Measurements from ENCODE around the gene IGF2. TPM values are rescaled to one million over a fixed set of nuclear protein-coding genes. Genes with fewer than 3 reads are reported as not detected.

IGF2 gene
- total and polyA plus RNA-seq, 2 donors from 2014 or later, result 10.2 to 30.5 TPM

DNA sequence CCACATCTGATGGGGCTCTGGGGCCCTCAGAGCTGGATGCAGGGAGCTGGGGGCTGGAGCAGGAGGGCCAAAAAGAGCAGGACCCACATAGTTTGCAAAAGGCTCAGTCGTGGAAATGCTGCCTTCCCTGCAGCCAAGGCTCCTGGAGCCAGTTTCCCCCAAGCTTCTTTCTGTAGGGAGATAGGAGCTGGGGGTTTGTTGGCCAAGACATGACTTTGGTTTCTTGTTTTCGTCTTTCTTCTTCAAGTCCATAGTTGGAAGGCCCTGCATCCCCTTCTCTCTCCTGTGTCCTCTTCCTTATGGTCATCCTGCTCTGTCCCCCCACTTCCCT lies 36.3 kb downstream of the IGF2 start:
- H3K9me3 ChIP-seq (ENCODE audit: control insufficient read depth in 2 of 3, insufficient read depth in 1 of 3, low read length in 3 of 3), result no peaks in the 10 kb centered on the region
- TF ChIP-seq, protein P1, sequence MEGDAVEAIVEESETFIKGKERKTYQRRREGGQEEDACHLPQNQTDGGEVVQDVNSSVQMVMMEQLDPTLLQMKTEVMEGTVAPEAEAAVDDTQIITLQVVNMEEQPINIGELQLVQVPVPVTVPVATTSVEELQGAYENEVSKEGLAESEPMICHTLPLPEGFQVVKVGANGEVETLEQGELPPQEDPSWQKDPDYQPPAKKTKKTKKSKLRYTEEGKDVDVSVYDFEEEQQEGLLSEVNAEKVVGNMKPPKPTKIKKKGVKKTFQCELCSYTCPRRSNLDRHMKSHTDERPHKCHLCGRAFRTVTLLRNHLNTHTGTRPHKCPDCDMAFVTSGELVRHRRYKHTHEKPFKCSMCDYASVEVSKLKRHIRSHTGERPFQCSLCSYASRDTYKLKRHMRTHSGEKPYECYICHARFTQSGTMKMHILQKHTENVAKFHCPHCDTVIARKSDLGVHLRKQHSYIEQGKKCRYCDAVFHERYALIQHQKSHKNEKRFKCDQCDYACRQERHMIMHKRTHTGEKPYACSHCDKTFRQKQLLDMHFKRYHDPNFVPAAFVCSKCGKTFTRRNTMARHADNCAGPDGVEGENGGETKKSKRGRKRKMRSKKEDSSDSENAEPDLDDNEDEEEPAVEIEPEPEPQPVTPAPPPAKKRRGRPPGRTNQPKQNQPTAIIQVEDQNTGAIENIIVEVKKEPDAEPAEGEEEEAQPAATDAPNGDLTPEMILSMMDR (IDR thresholded peaks at IDR 0.05; ENCODE audit: borderline replicate concordance, extremely low read depth, insufficient read depth), result no peak
- H3K4me1 ChIP-seq (ENCODE audit: control insufficient read depth in 2 of 3, insufficient read depth in 2 of 3, low read depth in 1 of 3, low read length in 3 of 3), result peaks cover 0 to 2% (median 0%) of the 10 kb centered on the region in 3 donors
- no peaks in the 10 kb centered on the region for H3K27me3 ChIP-seq (ENCODE audit: control insufficient read depth, insufficient read depth, low read length)
- FAIRE-seq, result no peak
- H3K9ac ChIP-seq (ENCODE audit: low read length in 3 of 3), result no peak overlapping the region
- H3K4me3 ChIP-seq (ENCODE audit: low read length in 3 of 3), result no peak overlapping the region
- intact Hi-C loops (cut with DNase I), result no loop called here
- H3K27ac ChIP-seq (ENCODE audit: low read depth in 2 of 2, low read length in 2 of 2), result no peak overlapping the region
- no peak for DNase-seq
- H3K36me3 ChIP-seq (ENCODE audit: control insufficient read depth in 2 of 3, insufficient read depth in 3 of 3, low read length in 3 of 3), result no peaks in the 10 kb centered on the region

DNA sequence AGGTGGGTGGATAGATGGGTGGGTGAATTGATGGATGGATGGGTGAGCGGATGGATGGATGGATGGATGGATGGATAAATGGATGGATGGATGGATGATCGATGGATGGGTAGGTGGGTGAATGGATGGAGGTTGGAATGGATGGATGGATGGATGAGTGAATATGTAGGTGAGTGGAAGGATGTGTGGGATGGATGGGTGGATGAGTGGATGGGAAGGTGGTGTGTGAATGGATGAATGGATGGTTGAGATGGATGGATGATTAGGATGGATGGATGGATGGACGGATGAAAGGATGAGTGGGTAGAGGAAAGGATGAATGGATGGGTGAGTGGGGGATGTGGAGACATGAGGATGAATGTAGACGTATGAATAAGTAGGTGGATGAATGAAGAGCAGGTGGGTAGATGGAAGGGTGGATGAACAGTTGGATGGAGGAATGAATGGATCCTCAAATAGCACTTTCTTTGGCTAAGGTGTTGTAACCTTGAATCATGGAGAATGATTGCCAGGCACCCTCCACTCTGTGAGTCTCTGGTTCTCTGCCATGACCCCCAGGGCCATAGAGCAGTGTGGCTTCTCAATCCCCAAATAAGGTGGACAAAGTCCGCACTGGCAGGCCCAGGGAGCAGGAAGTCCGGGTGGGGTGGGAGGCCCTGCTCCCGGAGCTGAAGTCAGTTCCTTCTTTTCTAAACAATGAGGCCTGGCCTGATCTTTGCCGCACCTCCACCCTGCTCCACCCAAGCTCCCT lies 36.9 kb downstream of the IGF2 start:
- TF ChIP-seq, protein P1 (IDR thresholded peaks at IDR 0.05; ENCODE audit: borderline replicate concordance, extremely low read depth, insufficient read depth), result no peak
- FAIRE-seq, result no peak
- no peak overlapping the region for H3K4me3 ChIP-seq (ENCODE audit: low read length in 3 of 3)
- intact Hi-C loops (cut with DNase I), result no loop called here
- peak in 2 of 5 donors; percentile 26 to 37 for DNase-seq
- peaks cover 0 to 3% (median 0%) of the 10 kb centered on the region in 3 donors for H3K4me1 ChIP-seq (ENCODE audit: control insufficient read depth in 2 of 3, insufficient read depth in 2 of 3, low read depth in 1 of 3, low read length in 3 of 3)
- no peak overlapping the region for H3K9ac ChIP-seq (ENCODE audit: low read length in 3 of 3)
- H3K27ac ChIP-seq (ENCODE audit: low read depth in 2 of 2, low read length in 2 of 2), result no peak overlapping the region
- H3K36me3 ChIP-seq (ENCODE audit: control insufficient read depth in 2 of 3, insufficient read depth in 3 of 3, low read length in 3 of 3), result no peaks in the 10 kb centered on the region
- H3K27me3 ChIP-seq (ENCODE audit: control insufficient read depth, insufficient read depth, low read length), result no peaks in the 10 kb centered on the region
- H3K9me3 ChIP-seq (ENCODE audit: control insufficient read depth in 2 of 3, insufficient read depth in 1 of 3, low read length in 3 of 3), result no peaks in the 10 kb centered on the region

DNA sequence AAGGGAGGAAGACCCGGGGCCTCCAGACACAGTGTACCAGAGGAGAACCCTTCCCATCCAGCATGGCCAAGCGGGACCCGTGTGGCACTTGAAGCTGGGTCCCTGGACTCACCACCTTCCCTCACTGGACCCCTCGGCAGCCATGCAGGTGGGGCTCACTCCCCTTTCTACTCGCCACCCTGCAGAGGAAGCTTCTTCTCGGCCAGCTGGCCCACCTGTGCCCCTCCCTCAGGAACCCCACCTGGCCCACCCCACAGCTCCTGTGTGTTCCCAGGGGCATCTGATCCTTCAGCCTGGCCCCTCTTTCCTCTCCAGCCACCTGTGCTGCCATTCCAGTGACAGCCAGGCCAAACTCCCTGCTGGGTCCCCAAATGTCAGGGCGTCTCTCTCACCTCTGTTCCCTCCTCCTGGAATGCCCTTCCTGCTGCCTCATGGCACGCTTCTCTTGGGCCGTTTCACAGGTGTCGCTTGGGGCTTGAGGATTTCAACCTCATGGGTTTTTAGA lies 38.0 kb downstream of the IGF2 start:
- intact Hi-C loops (cut with DNase I), result no loop called here
- Histone ChIP-seq H3K27ac (ENCODE audit: low read depth in 2 of 2, low read length in 2 of 2) (no peak overlapping the region), H3K36me3 (ENCODE audit: control insufficient read depth in 2 of 3, insufficient read depth in 3 of 3, low read length in 3 of 3) (no peaks in the 10 kb centered on the region), H3K9ac (ENCODE audit: low read length in 3 of 3) (no peak overlapping the region), H3K27me3 (ENCODE audit: control insufficient read depth, insufficient read depth, low read length) (no peaks in the 10 kb centered on the region), H3K4me3 (ENCODE audit: low read length in 3 of 3) (no peak overlapping the region), H3K4me1 (ENCODE audit: control insufficient read depth in 2 of 3, insufficient read depth in 2 of 3, low read depth in 1 of 3, low read length in 3 of 3) (peaks cover 0 to 10% (median 0%) of the 10 kb centered on the region in 3 donors), H3K9me3 (ENCODE audit: control insufficient read depth in 2 of 3, insufficient read depth in 1 of 3, low read length in 3 of 3) (no peaks in the 10 kb centered on the region)
- no peak for FAIRE-seq
- TF ChIP-seq, protein P1 (IDR thresholded peaks at IDR 0.05; ENCODE audit: borderline replicate concordance, extremely low read depth, insufficient read depth), result no peak
- peak in 2 of 5 donors; percentile 33 to 56 for DNase-seq
